GM12878 (cell line): ENCODE measurements around the gene ARHGAP26. TPM values are rescaled to one million over a fixed set of nuclear protein-coding genes. Genes with fewer than 3 reads are reported as not detected.

ENCODE experiments used
- ATAC-seq: fragments of 200-7000 bp; cut with Tn5 transposase; 3 replicates; pipeline ENCODE4 v1.9.1; 2020; ENCODE audit warnings: mild to moderate bottlenecking, moderate library complexity
- BruUV-seq: library from RNA; stranded (reverse); fragments of 400-500 nt; replicated peaks from 2 replicates; lab custom pipeline; 2021; lab: Mats Ljungman, UMichigan
- CTCF ChIA-PET: fragments of 300-600 bp; sonication (Branson Sonifier 250); formaldehyde crosslinking; extraction: SDS; loops from one replicate; lab custom pipeline; 2021; ENCODE audit warnings: inconsistent platforms; lab: Yijun Ruan, JAX
- POLR2A ChIA-PET: fragments of 350-600 bp; formaldehyde crosslinking; extraction: SDS; loops from one replicate; lab custom pipeline; 2021; ENCODE audit warnings: inconsistent platforms; lab: Charles Lee
- RAD21 ChIA-PET: fragments of 300-600 bp; sonication (Branson Sonifier 250); formaldehyde crosslinking; loops from one replicate; lab custom pipeline; 2023; ENCODE audit warnings: antibody characterized with exemption; ENCODE audit not compliant: unreplicated experiment; lab: Charles Lee
- SMC1A ChIA-PET: fragments of 300-600 bp; sonication (Branson Sonifier 250); formaldehyde crosslinking; loops from one replicate; lab custom pipeline; 2023; ENCODE audit not compliant: unreplicated experiment, uncharacterized antibody; lab: Charles Lee
- DNase-seq: peaks from one replicate; pipeline ENCODE4 v3.0.0-alpha.2; 2011; ENCODE audit warnings: low read depth, low spot score
- FAIRE-seq: peaks from 3 replicates; lab custom pipeline; 2011; peaks lifted over from hg19 to GRCh38; lab: Jason Lieb, UNC
- H2AFZ ChIP-seq: 2 replicates; pipeline ENCODE4 v1.6.0; 2011; ENCODE audit warnings: low read depth, low read length, control low read depth; ENCODE audit not compliant: control insufficient read depth
- H3K27ac ChIP-seq: 2 replicates; pipeline ENCODE4 v1.5.1; 2011; ENCODE audit warnings: control low read depth; ENCODE audit not compliant: control insufficient read depth, insufficient read depth
- H3K27me3 ChIP-seq, 2 experiments: replicated peaks in 1 of 2; 2 replicates each; pipeline versions ENCODE4 v1.6.0 to v1.6.1; 2011; ENCODE audit warnings: low read length in 1 of 2; ENCODE audit not compliant: control insufficient read depth in 2 of 2, insufficient read depth in 2 of 2
- H3K36me3 ChIP-seq, 2 experiments: 2 replicates each; pipeline ENCODE4 v1.5.1; 2011; ENCODE audit warnings: low read length in 1 of 2; ENCODE audit not compliant: control insufficient read depth in 2 of 2, insufficient read depth in 2 of 2
- H3K4me1 ChIP-seq: 2 replicates; pipeline ENCODE4 v1.6.1; 2011; ENCODE audit warnings: mild to moderate bottlenecking, low read length, moderate library complexity, mixed read lengths; ENCODE audit not compliant: control insufficient read depth, insufficient read depth
- H3K4me2 ChIP-seq: 2 replicates; pipeline ENCODE4 v1.6.0; 2011; ENCODE audit warnings: control low read depth; ENCODE audit not compliant: control insufficient read depth, insufficient read depth
- H3K4me3 ChIP-seq: fragments of 200-600 bp; sonication (generic); 2 replicates; pipeline ENCODE4 v1.5.1; 2016
- H3K79me2 ChIP-seq: 2 replicates; pipeline ENCODE4 v1.6.0; 2011; ENCODE audit warnings: low read length; ENCODE audit not compliant: control insufficient read depth, insufficient read depth
- H3K9ac ChIP-seq: 2 replicates; pipeline ENCODE4 v1.8.0; 2011; ENCODE audit warnings: low read length, control low read depth, mixed read lengths; ENCODE audit not compliant: control insufficient read depth, insufficient read depth
- H3K9me3 ChIP-seq: replicated peaks from 3 replicates; pipeline ENCODE4 v1.5.1; 2011; ENCODE audit warnings: mild to moderate bottlenecking, low read length; ENCODE audit not compliant: control insufficient read depth, insufficient read depth
- H4K20me1 ChIP-seq: 2 replicates; pipeline ENCODE4 v1.6.0; 2011; ENCODE audit not compliant: control insufficient read depth, insufficient read depth
- CEBPZ ChIP-seq: fragments of 150-350 bp; IDR thresholded peaks from 2 replicates; pipeline ENCODE4 v1.6.1; 2016; ENCODE audit warnings: low read depth, low read length
- CHD4 ChIP-seq: fragments of 200-600 bp; sonication (generic); IDR thresholded peaks from 2 replicates; pipeline ENCODE4 v1.6.1; 2016; ENCODE audit warnings: mild to moderate bottlenecking
- DPF2 ChIP-seq: fragments of 450-650 bp; IDR thresholded peaks from 2 replicates; pipeline ENCODE4 v1.6.1; 2017; ENCODE audit warnings: mild to moderate bottlenecking
- FOXK2 ChIP-seq: fragments of 450-650 bp; IDR thresholded peaks from 2 replicates; pipeline ENCODE4 v1.6.1; 2017; ENCODE audit warnings: mild to moderate bottlenecking, moderate library complexity
- GATAD2B ChIP-seq: fragments of 450-650 bp; conservative IDR thresholded peaks from 2 replicates; pipeline ENCODE4 v1.6.1; 2017; ENCODE audit warnings: low read depth, mild to moderate bottlenecking, moderate library complexity
- JUND ChIP-seq: IDR thresholded peaks from 2 replicates; pipeline ENCODE4 v1.6.1; 2012; ENCODE audit warnings: low read depth, mild to moderate bottlenecking, low read length, improper control_type of control experiment, moderate library complexity
- MYC ChIP-seq: IDR thresholded peaks from 2 replicates; pipeline ENCODE4 v1.6.1; 2011; ENCODE audit warnings: mild to moderate bottlenecking, low read length, moderate library complexity, inconsistent platforms; ENCODE audit not compliant: insufficient read depth, insufficient replicate concordance, insufficient read length, severe bottlenecking
- POLR2A ChIP-seq: IDR thresholded peaks from 2 replicates; pipeline ENCODE4 v1.6.1; 2011; ENCODE audit warnings: low read depth, mild to moderate bottlenecking, low read length
- POLR2AphosphoS2 ChIP-seq: IDR thresholded peaks from 2 replicates; pipeline ENCODE4 v1.6.1; 2011; ENCODE audit warnings: low read depth, mild to moderate bottlenecking, low read length, improper control_type of control experiment, moderate library complexity
- SKIL ChIP-seq: fragments of 450-650 bp; IDR thresholded peaks from 2 replicates; pipeline ENCODE4 v1.6.1; 2017; ENCODE audit warnings: mild to moderate bottlenecking, low read depth, inconsistent platforms; ENCODE audit not compliant: poor library complexity, severe bottlenecking
- SREBF2 ChIP-seq: IDR thresholded peaks from 2 replicates; pipeline ENCODE4 v1.6.1; 2012; ENCODE audit warnings: mild to moderate bottlenecking, low read length
- SUZ12 ChIP-seq: fragments of 200-600 bp; sonication (generic); IDR thresholded peaks from one replicate; pipeline ENCODE4 v1.6.1; 2018; ENCODE audit warnings: antibody characterized with exemption, mild to moderate bottlenecking; ENCODE audit not compliant: unreplicated experiment
- ZZZ3 ChIP-seq: IDR thresholded peaks from 2 replicates; pipeline ENCODE4 v1.6.1; 2011; ENCODE audit warnings: low read depth; ENCODE audit not compliant: control insufficient read depth, insufficient read length
- WGBS: methylation state at CpG from one replicate; pipeline ENCODE4 v1.1.6; 2016; ENCODE audit warnings: low lambda C conversion rate; ENCODE audit not compliant: insufficient replicate concordance, insufficient coverage; ENCODE audit errors: missing lambda C conversion rate; 5-methylcytosine and 5-hydroxymethylcytosine counted together
- in situ Hi-C: fragments of 300-500 bp; cut with MboI; formaldehyde crosslinking; loops from 9 replicates; pipeline ENCODE4 v1.14.3; 2018; ENCODE audit warnings: mixed read lengths
- intact Hi-C: fragments of 100-400 bp; cut with micrococcal nuclease; formaldehyde crosslinking; loops from one replicate; pipeline ENCODE4 v1.14.2; 2022; ENCODE audit not compliant: unreplicated experiment
- polyA plus RNA-seq, 11 experiments: library from polyadenylated mRNA; depleted of rRNA in 4 of 11; unstranded in 6 of 11; stranded (reverse) in 5 of 11; fragments of >200 nt; fragmentation: Nextera tagmentation in 4 of 11; fragmentation: Illumina TruSeq in 1 of 11; extraction: Ambion mirVana in 4 of 11; extraction: Trizol in 1 of 11; gene quantifications; 1 replicate in 1 of 11; 2 replicates in 10 of 11; pipeline versions ENCODE4 v1.2.1 to v1.2.3, GENCODE V29; 2011 to 2016; ENCODE audit warnings: inconsistent platforms in 2 of 11, missing spikeins in 2 of 11, low read depth in 1 of 11
- total RNA-seq, 4 experiments: library from RNA; depleted of rRNA in 3 of 4; stranded (reverse); fragments of >200 nt in 3 of 4; fragmentation: Illumina TruSeq in 1 of 4; extraction: Trizol in 1 of 4; gene quantifications; 2 replicates each; pipeline versions ENCODE4 v1.2.1 to v1.2.3, GENCODE V29; 2013 to 2021
- TF ChIP-seq, protein P1 (sequence below): fragments of 450-650 bp; IDR thresholded peaks from 2 replicates; pipeline ENCODE4 v1.6.1; 2017; ENCODE audit warnings: mild to moderate bottlenecking, moderate library complexity

ARHGAP26 gene
- total and polyA plus RNA-seq, 10 of the 15 experiments (the other 5 are each of a cell fraction or from before 2014, with no cell fraction given), result 9.4 to 41.5 (median 19.3) TPM

GRCh38 chr5:143213851-143214363 lies 443.7 kb downstream of the ARHGAP26 start:
- no peaks in the 10 kb centered on the region for H4K20me1 ChIP-seq
- peak overlapping the region; percentile 68 for H2AFZ ChIP-seq
- no TSS peak for BruUV-seq
- H3K36me3 ChIP-seq, result peaks cover 4 to 5% of the 10 kb centered on the region in 2 experiments; a peak in 3 of 4 replicates
- H3K27ac ChIP-seq, result peak overlapping the region; percentile 100
- H3K9ac ChIP-seq, result peak overlapping the region; percentile 95
- ChIA-PET POLR2A (interaction anchor here (0.6 to 2.8 kb wide), 25 partner anchors 8 to 269 kb away, joined by 3 to 44 read pairs (median 4); no protein-coding TSS in a partner anchor), SMC1A (interaction anchor here (0.6 to 11.0 kb wide), 48 partner anchors 9 to 754 kb away, joined by 3 to 423 read pairs (median 4); partner anchors contain the start of gene NR3C1), RAD21 (interaction anchor here (0.6 to 12.2 kb wide), 34 partner anchors 8 to 611 kb away, joined by 3 to 482 read pairs (median 5); partner anchors contain the start of gene NR3C1), CTCF (interaction anchor here (0.6 to 2.6 kb wide), 25 partner anchors 8 to 611 kb away, joined by 3 to 36 read pairs (median 4); partner anchors contain the start of gene NR3C1)
- peak overlapping the region; percentile 85 for H3K4me2 ChIP-seq
- no peaks in the 10 kb centered on the region for H3K27me3 ChIP-seq
- ATAC-seq (peak; percentile 68), FAIRE-seq (peak; percentile 86), DNase-seq (peak; percentile 97)
- H3K79me2 ChIP-seq, result peaks cover 37% of the 10 kb centered on the region
- in situ Hi-C loops (no loop called here), intact Hi-C loops (loop anchor here (1.0 to 5.0 kb wide), 3 partner anchors 8 to 73 kb away; no protein-coding TSS in a partner anchor)
- peaks cover 76% of the 10 kb centered on the region for H3K4me1 ChIP-seq
- no peaks in the 10 kb centered on the region for H3K9me3 ChIP-seq
- under 1% methylated on average over 12 of the region's 12 CpGs for WGBS
- peak overlapping the region; percentile 6; the same call in 1 of the 2 replicates for H3K4me3 ChIP-seq
- peak; percentile 41; the same call in 1 of the 2 replicates for TF ChIP-seq JUND
- TF ChIP-seq, protein P1, sequence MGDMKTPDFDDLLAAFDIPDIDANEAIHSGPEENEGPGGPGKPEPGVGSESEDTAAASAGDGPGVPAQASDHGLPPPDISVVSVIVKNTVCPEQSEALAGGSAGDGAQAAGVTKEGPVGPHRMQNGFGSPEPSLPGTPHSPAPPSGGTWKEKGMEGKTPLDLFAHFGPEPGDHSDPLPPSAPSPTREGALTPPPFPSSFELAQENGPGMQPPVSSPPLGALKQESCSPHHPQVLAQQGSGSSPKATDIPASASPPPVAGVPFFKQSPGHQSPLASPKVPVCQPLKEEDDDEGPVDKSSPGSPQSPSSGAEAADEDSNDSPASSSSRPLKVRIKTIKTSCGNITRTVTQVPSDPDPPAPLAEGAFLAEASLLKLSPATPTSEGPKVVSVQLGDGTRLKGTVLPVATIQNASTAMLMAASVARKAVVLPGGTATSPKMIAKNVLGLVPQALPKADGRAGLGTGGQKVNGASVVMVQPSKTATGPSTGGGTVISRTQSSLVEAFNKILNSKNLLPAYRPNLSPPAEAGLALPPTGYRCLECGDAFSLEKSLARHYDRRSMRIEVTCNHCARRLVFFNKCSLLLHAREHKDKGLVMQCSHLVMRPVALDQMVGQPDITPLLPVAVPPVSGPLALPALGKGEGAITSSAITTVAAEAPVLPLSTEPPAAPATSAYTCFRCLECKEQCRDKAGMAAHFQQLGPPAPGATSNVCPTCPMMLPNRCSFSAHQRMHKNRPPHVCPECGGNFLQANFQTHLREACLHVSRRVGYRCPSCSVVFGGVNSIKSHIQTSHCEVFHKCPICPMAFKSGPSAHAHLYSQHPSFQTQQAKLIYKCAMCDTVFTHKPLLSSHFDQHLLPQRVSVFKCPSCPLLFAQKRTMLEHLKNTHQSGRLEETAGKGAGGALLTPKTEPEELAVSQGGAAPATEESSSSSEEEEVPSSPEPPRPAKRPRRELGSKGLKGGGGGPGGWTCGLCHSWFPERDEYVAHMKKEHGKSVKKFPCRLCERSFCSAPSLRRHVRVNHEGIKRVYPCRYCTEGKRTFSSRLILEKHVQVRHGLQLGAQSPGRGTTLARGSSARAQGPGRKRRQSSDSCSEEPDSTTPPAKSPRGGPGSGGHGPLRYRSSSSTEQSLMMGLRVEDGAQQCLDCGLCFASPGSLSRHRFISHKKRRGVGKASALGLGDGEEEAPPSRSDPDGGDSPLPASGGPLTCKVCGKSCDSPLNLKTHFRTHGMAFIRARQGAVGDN, result peak; percentile 83
- TF ChIP-seq SKIL, result peak; percentile 80
- no peak for TF ChIP-seq POLR2AphosphoS2
- no peak for TF ChIP-seq SUZ12
- TF ChIP-seq CEBPZ, result no peak
- no peak for TF ChIP-seq FOXK2
- peak; percentile 85 for TF ChIP-seq GATAD2B
- no peak for TF ChIP-seq ZZZ3
- no peak for TF ChIP-seq CHD4
- peak; percentile 45 for TF ChIP-seq POLR2A
- no peak for TF ChIP-seq DPF2
- TF ChIP-seq MYC, result no peak
- no peak for TF ChIP-seq SREBF2
